UCSD-AML1 (cell line): ENCODE measurements around the gene INSR.
A peak's percentile ranks its signal among the peaks of the same experiment; 100 is the strongest.
"Not testable (repeated sequence)": the region's sequence is repeated elsewhere in the genome, so short reads cannot be mapped to it uniquely, and the experiment has no call there.

Experiments
- DNase-seq: peaks from one replicate; lab custom pipeline; 2025; ENCODE audit not compliant: unreplicated experiment; lab: John Stamatoyannopoulos, UW

Gene INSR

DNA sequence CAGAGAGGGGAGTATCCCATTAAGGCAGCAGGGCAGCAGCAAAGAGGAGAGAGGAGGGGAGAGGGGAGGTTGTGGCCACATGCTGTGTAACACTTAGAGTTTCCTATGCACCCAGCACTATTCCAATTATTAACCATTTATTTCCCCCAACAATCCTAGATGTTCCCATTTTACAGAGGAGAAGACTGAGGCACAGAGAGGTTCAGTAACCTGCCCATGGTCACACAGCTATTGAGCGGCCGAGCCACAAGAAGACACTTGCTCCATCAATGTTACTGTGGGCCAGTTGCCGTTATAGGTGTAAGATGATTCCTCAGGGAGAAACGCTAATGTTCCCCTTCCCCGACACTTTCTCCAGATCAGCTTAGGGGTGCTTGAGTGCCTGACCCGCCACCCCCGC is 69.2 kb downstream of the INSR start:
- DNase-seq, result no peak

DNA sequence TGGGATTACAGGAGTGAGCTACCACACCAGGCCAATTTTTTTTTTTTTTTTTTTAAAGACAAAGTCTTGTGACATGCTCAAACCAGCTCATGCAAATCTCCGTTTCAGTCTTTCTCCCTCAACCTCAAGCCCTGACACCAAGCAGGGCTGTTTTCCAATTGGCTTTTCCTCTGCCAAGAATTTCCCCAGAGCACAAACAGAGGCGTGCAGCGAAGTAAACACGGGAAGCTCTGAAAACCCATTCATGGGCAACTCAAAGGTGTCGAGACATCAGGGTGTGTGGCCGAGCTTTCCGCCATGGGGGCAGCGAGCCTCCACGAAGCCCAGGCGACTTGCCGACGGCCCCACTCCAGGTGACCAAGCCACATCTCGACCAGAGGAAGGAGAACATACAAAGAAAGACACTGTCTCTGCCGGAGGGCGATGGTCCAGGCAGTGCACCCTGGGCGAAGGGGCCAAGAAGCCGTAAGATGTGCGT is 70.0 kb downstream of the INSR start:
- no peak for DNase-seq

DNA sequence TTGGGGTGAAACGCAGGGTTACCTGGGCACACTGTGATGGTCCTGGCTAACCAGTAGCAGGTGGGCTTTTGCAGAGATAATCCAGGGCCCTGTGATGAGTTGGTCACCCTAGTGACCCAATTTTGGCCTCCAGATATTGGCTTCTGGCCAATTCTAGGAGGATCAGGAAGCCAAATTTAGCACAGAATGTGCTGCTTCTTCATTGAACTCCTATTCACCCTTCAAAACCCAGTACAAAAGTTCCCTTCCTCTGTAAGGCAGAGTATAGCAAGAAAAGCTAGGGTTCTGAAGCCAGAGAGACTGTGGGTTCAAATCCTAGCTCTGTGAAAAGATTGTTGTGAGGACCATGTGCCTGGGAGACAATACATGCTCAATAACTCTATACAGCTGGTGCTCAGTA is 70.8 kb downstream of the INSR start:
- DNase-seq, result no peak

DNA sequence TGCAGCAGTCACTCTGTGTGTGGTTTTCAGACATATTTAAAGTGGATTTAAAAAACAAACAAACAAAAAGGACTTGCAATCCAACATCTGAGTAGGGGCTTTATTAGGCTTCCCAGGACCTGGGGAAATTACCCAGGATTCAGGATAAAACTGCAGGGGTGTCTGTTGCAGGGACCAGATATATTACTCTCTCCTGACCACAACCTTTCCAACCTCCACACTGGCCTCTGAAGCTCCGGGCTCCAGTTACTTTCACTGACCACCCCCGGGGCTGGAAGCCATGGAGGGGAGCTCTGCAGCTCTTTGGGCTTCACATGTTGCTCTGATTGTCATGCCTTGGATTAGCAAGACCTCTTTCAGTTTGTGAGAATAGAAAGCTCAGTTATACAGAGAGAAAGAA is 75.2 kb downstream of the INSR start:
- no peak for DNase-seq

DNA sequence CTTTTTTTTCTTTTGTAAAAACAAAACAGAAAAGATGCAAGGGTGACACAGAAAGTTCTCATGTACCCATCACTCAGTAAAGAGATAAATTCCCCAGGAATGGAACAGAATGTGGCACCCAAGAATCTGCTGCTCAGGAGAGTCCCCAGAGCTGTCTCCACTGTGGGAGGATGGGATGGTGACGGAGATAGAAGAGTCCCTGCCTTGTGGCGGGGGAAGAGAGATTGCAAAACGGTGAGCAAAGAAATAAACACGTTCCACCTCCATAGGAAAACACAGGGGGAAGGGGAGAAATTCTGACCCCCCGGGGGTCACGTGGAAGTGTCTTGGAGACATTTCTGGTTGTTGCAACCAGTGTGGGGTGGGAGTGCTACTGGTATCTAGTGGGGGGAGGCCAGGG is 76.4 kb downstream of the INSR start:
- no peak for DNase-seq

DNA sequence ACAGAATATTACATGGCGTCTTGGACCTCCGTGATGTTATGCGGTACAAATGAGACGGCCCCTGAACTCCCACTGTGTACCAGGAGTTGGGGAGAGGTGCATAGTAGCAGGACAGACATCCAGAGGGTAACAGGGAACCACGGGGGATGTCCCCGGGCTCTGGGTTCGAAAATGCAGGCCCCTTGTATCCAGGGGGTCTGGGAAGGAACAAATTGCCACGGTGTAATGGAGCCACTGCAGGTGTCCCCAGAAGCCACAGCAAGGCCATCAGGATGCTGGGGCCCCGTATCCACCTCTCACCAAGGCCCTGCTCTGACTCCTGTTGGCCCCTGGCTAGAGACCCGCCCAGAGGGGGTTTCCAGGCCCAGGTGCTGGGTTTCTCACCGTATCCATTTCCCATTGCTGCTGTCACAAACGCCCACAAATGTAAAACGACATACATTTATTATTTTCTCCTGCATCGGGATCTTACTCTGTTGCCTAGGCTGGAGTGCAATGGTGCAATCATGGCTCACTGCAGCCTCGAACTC is 77.8 kb downstream of the INSR start:
- DNase-seq, result no peak

DNA sequence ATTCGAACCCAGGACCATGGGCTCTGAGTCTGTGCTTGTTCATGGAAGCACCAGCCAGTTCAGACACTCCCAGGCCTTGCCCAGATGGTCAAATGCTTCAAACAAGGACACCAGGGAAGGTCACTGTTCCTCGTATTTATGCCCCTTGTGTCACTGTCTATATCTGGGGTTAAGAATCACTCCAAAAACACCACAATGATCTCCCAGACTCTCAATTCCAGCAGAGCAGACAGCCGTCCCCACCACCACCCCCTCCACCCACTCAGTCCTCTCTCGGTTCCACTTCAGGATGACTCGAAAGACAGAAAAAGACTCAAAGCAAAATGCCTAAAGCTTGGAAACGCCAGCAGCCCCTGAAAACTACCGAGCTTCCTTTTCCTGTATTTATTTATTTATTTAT is 79.0 kb downstream of the INSR start:
- DNase-seq, result no peak

DNA sequence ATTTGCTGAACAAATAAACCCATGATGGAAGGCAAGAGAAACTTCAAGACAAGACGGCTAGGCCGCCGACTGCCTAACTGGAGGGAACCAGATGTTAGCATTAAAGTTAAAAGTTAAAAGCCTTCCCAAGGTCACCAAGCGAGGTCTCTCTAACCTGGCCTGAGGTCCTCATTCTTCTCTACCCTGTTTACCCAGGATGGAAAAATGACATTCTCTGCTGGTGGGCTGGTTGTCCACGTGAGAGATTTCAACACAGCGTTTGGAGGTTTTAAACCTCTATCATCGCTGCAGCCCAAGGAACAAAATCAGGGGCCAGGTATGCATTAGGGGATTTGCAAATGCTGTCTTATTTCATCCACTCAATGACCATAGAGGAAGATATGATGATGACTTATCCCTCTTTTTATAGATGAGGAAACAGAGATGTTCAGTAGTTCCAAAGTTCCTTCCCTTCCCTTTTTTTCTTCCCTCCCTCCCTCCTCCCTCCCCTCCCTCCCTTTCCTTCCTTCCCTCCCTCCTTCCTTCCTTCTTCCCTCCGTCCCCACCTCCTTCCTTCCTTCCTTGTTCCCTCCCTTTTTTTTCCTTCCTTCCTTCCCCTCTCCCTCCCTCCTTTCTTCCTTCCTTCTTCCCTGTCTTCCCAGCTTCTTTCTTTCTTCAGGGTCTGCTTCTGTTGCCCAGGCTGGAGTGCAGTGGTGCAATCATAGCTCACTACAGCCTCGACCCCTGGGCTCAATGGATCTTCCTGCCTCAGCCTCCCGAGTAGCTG is 79.7 kb downstream of the INSR start:
- no peak for DNase-seq

DNA sequence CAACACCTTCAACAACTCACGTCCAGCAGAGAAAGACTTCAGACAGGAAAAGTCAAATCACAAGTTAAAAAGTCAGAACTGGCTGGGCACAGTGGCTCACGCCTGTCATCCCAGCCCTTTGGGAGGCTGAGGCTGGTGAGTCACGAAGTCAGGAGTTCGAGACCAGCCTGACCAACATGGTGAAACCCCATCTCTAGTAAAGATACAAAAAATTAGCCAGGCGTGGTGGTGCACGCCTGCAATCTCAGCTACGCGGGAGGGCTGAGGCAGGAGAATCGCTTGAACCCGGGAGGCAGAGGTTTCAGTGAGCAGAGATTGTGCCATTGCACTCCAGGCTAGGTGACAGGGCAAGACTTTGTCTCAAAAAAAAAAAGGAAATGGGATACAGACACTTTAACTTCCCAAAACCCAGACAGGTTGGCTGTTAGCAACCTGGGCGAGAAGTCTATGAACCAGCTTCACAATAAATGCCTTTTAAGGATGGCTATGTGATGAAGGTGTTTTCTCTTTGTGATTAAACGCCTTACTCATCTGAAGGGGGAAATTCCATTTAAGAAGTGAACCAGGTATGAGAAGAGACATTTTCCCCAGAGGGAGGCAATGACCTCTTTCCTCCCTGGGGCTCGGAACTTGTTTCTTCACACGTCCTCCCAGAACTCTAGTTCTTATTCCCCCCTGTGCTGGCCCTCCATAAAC is 80.4 kb downstream of the INSR start:
- DNase-seq, result no peak

DNA sequence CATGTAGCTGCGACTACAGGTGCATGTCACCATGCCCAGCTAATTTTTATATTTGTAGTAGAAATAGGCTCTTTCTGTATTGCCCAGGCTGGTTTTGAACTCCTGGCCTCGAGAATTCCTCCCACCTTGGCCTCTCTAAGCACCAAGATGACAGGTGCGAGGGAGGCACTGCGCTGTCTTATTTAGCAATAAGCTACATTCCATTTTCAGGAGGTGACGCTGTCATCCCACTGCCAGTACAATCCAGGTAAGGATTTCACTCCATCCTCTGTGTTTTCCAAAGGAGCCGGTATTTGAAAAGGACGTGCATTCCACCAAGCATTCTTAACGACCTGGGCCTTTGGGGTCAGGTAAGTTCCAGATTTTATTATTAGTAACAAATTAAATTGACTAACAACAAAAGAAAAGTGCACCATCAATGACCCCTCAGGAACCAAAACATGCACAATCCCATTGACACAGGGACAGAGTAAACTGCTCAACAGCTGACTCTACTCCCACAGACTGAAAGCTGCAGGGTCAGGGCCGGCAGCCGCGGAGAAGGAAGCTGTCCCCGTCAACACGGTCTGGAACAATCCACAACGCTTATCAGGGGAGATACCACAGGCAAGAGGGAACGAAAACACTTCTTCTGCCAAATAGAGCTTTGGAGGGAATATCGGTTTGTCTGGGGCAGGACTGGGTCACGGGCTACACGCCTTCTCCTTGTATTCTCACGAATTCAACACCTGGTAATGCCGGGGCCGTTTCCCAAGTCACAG is 82.8 kb downstream of the INSR start:
- peak; percentile 11 for DNase-seq

DNA sequence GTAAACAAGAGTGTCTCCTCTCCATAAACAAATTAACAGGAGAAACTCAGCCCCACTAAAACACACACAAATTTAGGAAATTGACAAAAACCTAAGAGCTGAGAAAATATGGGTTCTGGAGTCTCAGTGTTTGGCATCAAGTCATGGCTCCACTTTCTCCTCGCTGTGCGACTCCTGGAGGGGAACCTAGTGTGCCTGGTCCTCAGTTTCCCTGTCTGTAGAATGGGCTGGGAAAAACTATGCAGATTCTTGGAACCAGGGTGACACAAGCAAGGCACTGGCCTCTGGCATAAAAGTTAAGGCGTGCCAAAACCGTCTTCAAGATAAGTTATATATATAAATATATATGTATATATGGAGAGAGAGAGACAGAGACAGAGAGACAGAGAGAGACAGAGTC is 83.9 kb downstream of the INSR start:
- DNase-seq, result no peak

DNA sequence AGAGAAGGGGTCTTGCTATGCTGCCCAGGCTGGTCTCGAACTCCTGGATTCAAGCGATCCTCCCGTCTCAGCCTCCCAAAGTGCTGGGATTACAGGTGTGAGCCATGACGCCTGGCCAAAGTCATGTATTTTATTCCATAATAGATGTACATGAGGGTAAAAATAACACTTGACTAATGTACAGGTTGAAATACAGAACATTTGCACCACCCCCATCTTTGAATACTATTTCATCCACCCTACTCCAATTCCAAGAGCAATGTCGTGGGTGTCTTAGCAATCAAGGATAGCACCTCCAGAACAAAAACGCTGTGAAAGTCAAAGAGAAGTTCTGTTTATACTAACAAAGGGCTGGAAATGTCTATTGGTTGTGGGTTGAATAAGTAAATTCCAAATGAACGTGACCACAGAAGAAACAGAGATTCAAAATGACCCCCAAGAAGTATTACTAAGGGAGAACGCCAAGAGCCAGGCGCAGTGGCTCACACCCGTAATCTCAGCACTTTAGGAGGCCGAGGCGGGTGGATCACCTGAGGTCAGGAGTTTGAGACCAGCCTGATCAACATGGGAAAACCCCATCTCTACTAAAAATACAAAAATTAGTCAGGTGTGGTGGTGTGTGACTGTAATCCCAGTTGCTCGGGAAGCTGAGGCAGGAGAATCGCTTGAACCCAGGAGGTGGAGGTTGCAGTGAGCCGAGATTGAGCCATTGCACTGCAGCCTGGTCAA is 84.5 kb downstream of the INSR start:
- not testable (repeated sequence) for DNase-seq

DNA sequence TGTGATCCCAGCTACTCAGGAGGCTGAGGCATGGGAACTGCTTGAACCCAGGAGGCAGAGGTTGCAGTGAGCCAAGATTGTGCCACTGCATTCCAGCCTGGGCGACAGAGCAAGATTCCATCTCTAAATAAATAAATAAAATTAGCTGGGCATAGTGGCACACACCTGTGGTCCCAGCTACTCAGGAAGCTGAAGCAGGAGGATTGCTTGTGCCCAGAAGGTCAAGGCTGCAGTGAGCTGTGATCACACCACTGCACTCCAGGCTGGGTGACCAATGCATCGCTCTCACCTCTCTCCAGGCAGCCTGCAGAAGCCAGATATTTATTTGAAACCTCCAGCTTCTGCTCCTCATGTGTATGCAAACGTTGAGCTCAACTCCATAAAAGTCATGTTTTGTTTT is 85.2 kb downstream of the INSR start:
- not testable (repeated sequence) for DNase-seq

DNA sequence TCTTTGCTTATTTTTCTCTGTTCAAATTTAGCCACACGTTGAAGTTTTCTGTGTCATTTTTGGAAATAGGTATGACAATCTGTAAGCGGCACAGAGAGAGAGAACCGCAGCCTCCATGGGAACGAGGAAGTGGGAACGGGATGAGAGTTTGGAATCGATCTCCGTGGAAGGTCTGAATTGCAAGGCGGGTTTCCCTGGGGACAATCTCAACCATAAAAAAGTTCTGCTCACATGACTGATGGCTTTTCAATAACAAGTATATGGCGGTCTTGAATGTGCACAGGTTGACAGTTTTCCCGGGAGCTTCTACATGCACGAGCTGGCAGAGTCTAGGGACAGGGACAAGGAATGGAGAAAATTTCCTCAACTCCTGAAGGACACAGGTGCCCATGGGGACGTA is 90.9 kb downstream of the INSR start:
- no peak for DNase-seq

DNA sequence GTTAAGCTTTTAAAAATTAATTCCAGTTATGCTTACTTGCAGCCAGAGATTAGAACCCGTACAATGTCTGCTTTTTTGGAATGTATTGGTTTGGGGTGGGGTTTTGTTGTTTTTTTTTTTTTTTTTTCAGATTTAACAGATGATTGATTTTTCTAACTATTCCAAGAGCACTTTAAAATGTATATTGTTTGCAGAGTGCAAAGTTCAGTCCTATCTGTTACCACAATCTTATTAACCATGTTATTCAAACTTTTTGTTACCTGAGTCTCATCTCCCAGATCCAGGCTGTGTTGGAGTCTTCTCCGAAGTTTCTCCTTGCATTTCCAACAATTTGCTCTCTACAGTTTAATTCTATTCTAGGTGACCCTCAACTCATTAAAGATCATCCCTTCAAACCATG is 91.3 kb downstream of the INSR start:
- DNase-seq, result no peak

DNA sequence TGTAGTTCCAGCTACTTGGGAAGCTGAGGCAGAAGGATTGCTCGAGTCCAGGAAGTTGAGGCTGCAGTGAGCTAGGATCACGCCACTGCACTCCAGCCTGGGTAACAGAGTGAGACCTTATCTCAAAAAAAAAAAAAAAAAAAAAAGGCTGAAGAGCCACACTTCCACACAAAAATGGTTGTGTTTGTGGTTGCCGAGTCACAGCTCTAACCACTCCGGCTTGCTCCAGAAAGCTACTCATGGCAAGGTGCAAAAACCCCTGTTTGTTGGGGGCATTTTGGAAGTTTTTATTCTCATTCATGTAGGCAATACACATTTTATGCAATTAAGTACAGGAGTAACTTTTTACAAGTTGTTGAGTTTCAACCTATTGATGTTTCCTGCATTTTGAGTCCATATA is 93.5 kb downstream of the INSR start:
- DNase-seq, result no peak

DNA sequence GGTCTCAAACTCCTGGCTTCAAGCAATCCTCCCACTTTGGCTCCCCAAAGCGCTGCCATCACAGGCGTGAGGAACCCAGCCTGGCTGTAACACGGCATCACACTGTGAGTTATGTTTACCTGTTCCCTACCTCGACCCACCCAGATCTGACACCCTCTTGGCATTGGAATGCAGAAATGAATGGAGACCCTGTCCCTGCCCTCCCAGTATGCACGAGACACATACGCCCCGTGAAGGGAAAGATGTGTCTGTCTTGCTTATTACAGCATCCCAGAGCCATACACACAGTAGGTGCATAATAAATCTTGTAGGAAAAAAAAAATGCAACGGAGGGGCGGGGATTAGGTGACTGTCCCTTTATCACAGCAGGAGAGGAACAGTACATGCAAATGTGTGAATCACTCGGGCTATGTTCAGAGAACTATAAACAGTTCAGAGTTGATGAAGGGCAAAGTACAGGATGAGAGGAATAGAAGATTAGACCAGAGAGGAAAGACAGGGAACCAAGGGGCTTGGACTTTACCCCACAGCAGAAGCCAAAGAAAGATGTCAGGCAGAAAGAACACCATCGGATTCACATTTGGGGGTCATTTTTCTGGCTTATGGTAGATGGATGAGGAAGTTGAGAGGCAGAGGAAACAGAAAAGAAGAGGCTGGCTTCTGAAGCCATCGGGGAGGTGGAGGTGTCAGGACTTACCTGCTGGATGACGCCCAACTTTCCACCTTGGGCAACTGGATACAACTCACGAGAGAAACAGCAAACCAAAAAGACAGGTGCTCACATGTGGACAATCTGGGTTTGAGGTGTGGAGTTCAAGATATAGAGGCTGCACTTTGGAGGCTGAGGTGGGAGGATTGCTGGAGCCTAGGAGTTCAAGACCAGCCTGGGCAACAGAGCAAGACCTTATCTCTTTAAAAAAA is 94.3 kb downstream of the INSR start:
- no peak for DNase-seq

DNA sequence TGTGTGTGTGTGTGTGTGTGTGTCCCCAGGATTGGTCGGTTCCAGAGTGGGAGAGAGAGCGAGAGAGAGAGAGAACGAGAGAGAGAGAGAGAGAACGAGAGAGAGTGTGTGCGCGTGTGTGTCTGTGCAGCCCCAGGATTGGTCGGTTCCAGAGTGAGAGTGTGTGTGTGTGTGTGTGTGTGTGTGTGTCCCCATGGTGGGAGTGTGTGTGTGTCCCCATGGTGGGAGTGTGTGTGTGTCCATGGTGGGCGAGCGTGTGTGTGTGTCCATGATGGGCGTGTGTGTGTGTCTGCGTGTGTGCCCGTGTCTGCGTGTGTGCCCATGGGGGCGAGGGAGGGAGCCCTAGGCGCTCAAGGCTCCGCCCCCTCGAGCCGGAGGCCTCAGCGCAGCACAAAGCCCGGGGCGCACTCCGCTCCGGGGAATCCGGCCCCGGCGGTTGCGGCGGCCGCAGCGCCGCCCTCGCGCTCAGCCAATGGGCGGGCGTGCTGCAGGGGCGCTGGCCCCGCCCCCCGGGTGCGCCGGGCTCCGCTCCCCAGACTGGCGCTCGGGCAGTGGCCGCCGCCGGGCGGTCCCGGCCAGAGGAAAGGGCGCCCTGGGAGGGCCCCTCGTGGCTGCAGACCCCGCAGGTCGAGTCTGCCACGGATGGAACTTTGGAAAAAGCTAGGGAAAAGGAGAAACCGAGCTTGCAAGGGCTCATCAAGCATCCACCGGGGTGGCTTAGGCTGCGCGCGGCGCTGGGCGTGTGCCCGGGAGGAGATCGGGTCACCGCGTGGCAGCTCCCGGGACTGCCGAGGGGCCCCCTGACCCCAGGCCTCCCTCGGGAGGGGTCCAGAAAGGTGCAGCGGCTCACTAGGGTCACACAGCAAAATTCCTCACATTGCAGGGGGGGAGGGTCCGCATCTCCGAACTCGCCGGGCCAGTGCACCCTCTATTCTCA is 96.2 kb downstream of the INSR start:
- DNase-seq, result peak; percentile 95
